Stimulated activated CD4-positive, alpha-beta T cell treated with anti-CD3 and anti-CD28 coated beads, TNF-alpha, amount 100 ng/mL, for 1 hour (primary cell): Measurements from ENCODE around the gene CKAP4.
A peak's percentile ranks its signal among the peaks of the same experiment; 100 is the strongest.

Experiments used
- DNase-seq, 3 donors: peaks; one replicate each; pipeline ENCODE4 v3.0.0-alpha.2; 2020; ENCODE audit warnings: low read depth in 3 of 3, low spot score in 1 of 3

Gene CKAP4

DNA sequence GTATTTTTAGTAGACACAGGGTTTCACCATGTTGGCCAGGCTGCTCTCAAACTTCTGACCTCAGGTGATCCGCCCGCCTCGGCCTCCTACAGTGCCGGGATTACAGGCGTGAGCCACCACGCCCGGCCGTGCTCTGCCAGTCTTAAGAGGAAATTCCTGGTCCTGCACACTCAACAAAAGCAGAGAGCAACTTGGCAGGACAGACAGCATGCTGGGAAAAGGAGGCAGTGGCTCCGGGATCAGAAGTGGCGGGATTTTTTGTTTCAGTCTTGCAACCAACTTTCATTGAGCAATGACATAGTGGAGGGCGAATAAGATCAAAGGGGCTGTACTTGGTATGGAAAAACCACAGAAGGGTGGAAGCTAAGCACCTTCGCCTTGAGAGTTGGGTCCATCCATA, 2.1 kb downstream of the CKAP4 start:
- no peak for DNase-seq

DNA sequence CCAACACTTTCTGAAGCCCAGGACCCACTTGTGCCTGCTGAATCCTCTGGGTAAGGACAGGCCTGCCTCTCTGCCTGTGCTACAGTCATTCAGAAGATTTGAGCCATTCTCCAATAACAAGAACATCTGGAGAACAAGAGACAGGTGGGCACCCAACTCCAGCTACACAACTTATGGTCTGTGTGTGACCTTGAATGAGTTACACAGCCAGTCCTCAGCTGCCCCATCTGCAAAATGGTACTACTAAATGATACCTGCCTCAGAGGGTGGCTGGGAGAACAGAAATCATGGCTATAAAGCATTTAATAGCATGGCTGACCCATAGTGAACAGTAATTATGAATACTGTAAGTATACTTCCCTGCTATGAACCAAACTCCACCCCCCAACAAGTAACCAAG, 4.2 kb downstream of the CKAP4 start:
- no peak for DNase-seq

DNA sequence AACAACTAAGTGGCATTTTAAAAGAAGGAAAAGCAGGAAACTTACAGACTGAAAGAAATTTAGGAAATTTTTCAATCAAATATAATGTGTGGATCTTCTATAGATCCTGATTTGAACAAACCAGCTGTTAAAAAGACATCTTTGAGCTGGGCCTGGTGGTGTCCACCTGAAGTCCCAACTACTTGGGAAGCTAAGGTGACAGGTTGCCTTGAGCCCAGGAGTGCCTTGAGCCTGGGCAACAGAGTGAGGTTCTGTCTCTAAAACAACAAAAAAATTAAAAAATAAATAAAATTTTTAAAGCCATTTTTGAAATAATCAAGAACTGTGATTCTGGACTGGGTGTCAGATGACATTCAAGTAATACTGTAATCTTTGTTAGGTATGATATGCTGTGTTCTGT, 7.0 kb downstream of the CKAP4 start:
- no peak for DNase-seq

DNA sequence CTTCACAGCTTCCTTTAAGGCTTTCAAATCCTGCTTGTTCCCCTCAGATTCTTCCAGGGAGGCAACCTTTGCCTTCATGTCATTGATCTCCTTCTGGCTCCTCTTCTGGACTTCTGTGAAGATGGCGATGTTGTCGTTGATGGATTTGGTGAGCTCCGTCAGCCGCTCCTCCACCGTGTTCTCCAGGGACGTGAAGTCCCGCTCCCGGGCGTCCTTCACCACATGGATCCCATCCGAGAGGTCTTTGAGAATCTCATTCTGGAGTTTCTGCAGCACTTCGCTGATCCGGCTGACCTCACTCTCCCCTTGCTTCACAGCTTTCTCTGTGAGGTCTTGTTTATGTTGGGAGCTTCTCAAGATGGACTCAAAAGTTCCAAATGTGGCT, 7.9 kb downstream of the CKAP4 start:
- no peak for DNase-seq

DNA sequence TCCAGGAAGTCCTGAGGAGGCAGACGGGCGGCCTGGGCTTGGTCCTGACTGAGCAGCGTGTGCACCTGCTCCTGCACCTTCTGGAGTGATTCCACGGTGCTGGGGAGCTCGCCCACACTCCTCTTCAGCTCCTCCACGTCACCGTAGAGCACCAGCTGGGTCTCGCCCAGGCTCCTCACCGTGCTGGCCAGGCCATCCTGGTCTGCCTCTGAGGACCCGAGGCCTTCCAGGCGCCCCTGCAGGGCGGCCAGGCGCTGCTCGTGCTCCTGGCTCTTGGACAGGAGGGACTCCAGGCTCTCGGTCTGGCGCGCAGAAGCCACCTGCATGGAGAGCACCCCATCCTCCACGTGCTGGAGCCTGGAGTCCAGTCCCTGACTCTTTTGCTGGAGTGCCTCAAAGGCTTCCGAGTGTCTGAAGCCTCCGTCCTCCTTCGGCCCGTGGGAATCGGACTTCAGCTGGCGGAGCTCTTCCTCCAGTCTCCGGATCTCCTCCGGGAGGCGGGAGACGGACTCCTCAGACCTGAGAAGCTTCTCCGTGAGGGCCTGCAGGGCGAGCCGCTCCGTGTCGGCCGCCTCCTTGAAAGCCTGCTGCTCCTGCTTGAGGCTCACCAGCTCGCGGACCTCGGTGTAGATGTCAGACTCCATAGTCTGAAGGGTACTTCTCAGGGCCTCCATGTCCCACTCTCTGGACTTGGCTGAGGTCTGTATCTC, 8.4 kb downstream of the CKAP4 start:
- DNase-seq, result no peak

DNA sequence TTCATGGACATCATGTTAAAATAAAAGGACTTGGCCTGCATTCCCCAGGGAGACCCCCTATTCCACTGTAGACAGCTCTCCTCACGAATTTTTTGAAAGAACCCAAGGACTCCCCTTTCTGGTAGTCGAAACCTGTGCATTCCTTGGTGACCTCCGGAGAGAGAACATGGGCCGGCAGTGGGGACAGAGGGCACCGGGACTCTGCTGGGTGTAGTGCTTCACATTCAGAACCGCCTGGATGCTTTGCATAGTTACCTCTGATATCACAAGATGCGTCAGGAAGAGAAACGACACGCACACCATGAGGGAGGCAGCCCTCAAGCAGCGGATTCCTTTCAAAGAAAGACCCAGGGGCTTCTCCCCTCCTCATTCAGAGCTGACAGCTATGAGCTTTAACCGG, 9.7 kb downstream of the CKAP4 start:
- DNase-seq, result no peak

DNA sequence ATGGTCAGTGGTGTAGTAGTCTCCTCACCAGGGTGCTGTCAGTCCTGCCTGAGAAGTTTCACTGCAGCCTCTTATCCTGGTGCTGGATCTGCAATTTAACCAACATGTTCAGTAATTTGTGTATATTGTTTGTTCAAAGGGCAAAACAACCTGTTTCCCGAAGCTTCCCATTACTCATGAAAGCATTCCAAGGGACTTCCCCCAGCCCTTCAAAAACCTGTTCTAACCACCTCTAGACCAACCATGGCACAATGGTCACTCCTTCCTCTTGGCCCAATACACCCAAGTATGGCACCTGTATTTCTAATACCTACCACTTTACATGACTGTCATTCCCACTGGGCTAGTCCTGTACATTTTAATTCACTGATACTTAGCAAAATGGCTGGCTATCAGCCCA, 12.1 kb downstream of the CKAP4 start:
- DNase-seq, result no peak

DNA sequence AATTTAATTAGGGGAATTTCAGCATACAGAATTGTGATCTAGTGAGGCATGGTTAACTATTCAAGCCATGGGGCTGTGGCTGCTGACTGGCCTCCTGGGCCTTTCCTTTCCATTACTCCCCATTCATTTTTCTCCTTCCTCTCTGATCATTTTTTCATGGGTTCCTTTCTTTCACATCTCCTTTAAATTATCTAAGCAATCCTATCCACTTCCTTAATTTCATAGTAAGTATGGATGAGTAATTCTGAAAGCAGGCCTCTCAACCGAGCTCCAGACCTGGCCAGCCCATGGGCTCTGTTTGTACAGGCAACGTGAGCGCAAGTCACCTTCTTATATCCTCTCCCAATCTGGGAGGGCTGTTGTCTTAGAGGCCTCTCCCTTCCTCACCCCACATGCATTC, 13.4 kb downstream of the CKAP4 start:
- no peak for DNase-seq

DNA sequence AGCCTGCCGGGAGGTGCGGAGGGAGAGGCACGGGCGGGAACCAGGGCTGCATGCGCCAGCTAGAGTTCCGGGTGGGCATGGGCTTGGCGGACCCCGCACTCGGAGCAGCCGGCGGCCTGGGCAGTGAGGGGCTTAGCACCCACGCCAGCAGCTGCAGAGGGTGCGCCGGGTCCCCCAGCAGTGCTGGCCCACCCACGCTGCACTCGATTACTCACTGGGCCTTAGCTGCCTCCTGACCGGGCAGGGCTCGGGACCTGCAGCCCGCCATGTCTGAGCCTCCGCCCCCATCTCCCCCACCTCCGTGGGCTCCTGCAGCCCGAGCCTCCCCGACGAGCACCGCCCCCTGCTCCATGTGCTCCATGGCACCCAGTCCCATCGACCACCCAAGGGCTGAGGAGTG, 14.8 kb downstream of the CKAP4 start:
- no peak for DNase-seq

DNA sequence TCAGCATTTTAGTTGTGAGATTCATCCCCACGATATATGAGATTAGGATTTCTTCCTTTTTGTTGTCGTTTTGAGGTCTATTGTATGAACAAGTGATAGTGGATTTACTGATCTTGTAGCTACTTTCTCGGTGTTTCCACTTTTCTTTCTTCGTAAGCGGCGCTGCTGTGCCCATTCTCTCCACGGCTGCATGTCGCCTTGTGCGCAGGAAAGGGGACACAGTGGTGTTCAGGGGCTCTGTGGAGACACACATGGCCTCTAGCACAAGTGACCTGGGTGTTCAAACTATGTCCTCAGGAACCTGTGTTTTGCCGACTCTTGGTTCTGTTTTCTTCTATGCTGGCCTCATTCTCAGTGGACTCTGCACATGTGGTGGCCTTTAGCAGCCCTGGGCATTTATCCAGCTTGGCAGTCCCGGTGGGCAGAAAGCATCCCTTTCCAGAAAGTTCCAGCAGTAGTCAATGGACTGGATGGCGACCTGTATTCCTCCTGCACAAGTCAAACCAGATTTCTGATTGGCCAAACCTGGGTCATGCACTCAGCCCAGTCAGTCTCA, 18.7 kb downstream of the CKAP4 start:
- DNase-seq, result no peak

DNA sequence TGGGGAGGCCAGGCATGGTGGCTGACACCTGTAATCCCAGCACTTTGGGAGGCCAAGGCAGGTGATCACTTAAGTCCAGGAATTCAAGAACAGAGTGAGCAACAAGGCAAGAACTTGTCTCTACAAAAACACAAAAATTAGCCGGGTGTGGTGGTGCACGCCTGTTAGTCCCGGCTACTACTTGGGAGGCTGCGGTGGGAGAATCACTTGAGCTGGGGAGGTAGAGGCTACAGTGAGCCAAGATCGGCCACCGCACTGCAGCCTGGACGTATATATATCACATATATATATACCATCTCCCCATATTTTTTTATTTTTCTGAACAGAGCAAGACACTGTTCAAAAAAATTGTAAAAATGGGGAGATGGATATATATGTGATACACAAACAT, 19.5 kb downstream of the CKAP4 start:
- no peak for DNase-seq

DNA sequence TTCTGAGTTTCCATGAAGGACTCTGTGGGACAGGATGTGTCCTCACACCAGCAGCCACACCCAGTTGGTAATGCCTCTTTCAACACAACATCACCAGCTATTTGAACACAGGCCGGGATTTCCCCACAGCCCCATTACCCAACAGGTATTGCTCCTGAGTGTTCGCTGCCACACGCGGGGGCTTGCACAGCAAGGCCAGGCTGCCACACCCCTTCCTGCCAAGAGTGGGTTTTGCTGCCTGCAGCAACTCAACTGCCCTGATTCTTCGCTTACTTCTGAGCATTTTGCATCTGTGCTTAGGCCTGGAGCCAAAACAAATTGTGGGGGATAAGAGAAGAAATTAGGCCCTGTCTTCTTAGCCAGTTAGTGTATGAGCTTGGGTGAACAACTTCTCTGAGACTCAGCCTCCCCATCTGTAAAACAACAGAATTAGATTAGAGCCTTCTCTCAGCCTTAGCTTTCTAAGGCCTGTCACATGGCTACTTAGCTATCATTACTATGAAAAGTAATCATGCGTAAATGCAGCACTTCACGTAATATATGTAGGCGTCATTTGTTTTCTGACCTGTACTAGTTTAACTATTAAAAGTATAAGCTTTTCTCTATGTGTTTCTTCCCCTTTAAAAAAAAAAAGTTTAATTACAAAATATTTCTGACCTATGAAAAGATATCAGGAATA, 20.0 kb downstream of the CKAP4 start:
- DNase-seq, result peak; percentile 12 to 33 (median 29)

DNA sequence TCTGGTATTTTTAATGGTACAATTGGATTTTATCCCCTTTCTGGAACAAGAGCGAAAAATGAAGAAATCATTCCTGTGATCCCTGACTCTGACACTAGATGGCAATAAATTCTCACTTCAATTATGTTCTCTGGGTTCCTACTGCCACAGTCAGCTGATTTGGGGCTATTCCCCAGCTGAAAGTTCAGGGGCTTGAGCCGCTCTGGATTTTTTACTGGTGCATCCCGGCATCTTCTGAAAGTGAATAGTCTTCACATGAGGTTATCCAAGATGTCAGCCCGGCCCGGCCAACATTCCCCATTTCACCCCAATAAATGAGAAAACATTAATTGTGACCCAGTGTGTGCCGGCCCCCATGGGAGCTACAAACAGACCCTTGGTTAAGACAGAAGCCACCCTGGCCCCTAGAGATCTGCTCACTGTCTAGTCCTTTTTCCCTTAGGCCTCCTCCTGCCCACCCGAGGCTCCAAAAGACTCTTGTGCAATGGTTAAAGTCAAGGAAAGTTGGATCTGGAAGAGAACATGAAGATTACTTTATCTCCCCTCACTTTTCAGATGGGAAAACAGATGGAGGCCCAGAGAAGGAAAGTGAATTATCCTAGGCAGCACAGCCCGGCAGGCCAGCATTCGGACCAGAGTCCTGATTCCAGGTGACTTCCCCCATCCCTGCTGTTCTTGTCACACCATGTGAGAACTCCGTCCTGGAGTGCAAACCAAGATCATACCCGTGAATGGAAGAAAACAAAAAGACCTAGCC, 20.8 kb downstream of the CKAP4 start:
- DNase-seq, result no peak

DNA sequence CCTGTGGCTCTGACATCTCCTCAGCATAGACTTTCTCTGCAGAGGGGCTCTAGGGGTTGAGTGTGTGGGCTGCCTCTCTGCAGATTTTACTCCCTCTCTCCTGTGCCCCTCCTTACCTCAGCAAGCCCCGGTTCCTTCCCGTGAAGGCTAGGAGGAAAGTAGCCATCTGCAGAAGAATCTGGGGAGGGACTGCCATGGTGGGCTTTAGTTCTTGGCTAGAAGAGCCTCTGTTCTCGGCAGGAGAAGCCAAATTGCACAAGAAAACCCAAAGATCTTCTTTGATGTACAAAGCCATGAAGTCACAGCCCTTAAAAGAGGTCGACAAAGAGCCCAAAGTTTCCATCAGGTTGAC, 23.5 kb downstream of the CKAP4 start:
- no peak for DNase-seq

DNA sequence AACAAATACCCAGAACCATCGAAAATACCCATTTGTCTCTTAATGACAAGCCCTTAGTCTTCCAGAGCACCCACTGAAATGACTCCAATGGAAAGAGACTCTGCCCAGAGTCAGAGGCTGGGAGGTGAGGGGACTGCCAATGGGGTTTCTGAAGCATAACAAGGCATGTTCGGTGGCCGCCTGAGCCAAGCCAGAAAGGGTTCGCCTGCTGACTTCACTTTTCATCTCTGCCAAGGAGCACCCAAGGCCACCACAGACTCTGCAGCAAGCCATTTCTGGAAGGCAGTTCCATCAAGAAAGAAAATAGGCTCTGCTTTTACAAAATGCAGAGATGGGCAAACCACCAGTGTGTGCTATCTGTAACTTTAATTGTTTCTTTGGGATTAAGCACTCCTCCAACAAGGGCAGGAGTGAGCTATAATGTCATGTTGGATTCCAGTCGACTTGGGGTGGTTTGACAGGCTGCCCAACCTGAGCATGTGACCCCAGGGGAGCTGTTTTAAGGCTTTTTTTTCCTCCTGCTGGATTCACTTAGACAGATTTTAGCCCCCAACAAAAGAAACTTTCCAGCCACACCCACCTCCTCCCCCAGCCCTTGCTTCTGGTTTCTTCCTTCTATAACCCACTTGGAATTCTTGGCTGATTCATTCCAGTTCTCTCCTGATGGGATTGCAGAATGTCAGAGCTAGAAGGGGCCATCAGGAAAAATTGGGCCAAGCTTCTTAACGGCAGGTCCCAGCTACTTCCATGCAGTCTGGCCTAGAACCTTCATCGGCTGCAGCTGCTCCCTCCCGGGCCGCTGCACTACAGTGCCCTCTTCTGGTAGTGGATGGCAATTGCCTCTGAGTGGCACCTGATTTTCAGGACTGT, 24.1 kb downstream of the CKAP4 start:
- DNase-seq, result peak; percentile 29 to 57 (median 52)

DNA sequence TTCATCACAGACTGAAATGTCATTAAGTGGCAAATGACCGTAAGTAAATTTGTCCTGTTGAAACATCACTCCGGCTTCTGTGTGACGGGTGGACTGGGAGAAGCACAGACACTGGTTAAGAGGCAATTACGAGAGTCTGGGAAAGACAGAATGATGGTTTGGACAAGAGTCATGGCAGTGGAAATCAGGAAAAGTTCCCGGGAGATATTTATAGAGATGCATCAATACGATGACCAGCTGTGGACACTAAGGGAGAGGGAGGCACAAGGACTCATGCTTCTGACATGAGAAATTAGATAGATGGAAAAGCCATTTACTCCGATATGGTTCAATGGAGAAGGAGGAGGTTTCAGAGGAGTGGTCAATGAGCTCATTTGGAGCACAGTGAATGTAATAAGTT, 27.3 kb downstream of the CKAP4 start:
- no peak for DNase-seq

DNA sequence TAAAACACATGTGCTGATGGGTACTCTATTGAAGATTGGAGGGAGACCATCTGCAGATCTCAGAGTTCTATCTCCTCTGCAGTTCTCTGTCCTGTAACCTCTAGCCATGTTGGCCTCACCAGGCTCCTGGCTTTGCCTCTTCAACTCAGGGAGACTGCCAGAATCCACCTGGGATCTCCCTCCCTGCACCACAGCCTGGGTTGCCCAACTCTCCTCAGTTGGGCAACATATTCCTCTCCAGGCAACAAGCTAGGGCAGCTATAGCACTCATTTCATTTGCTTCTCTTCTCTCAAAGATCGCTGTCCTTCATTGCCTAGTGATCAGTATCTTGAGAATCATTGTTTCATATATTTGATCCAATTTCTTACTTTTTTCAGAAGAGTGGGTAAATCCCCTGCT, 28.8 kb downstream of the CKAP4 start:
- DNase-seq, result no peak

DNA sequence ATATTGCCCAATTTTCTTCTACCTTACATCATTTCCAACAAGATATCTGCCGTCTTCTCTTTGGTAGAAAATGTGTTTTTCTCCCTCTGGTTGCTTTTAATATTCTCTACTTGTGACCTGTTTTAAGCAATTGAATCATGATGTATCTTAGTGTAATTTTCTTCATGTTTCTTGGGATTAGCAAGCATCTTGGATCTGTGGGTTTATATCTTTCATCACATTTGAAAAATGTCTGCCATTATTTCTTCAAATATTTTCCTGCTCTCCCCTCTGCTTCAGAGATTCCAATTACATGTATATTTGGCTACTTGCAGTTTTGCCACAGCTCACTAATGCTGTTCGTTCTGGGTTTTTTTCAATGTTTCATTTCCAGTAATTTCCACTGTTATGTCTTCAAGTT, 30.1 kb downstream of the CKAP4 start:
- DNase-seq, result no peak

DNA sequence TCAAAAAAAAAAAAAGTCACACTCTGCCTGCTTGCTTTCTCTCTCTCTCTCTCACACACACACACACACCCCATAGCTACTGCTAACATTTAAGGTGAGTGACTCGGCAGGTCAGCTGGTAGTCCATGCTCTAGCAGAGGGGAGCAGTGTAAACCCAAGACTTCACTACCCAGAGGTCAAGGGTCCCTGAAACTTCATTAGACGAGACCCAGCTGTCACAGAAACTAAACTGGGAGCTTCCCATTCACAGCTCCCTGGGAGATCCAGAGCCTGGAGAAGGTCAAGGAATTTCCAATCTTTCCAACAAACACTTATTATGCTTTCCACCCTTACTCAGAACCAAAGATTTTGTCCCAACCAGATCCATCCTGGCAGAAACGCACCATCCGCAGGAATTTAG, 33.2 kb downstream of the CKAP4 start:
- no peak for DNase-seq

DNA sequence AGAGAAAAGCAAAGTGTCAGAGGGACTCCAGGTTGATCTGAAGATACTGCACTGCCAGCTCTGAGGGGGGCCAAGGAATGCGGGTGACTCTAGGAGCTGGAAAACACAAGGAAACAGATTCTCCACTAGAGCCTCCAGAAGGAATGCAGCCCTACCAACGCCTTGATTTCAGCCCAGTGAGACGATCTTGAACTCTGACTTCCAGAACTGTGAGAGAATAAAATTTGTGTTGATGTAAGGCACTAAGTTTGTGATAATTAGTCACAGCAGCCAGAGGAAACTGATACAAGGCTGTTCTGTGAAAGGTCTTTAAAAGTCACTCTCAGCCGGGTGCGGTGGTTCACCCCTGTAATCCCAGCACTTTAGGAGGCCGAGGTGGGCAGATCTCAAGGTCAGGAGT, 34.2 kb downstream of the CKAP4 start:
- DNase-seq, result no peak

DNA sequence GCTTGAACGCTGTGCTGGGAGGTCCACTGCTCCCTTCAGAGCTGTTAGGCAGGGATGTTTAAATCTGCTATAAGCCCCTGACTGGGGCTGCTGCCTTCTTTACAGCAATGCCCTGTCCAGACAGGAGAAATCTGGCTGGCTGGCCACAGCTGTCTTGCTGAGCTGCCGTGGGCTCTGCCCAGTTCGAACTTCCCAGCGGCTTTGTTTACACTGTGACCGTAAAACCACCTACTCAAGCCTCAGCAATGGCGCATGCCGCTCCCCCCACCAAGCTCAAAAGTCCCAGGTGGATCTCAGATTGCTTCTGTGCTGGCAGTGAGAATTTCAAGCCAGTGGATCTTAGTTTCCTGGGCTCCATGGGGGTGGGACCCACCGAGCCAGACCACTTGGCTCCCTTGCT, 35.8 kb downstream of the CKAP4 start:
- no peak for DNase-seq
